GM12865 (cell line): Measurements from ENCODE around the gene PSMD10.
A peak's percentile ranks its signal among the peaks of the same experiment; 100 is the strongest.

Experiments
- DNase-seq: peaks from one replicate; pipeline ENCODE4 v3.0.0; 2010; ENCODE audit warnings: low read depth
- H3K4me3 ChIP-seq: 2 replicates; pipeline ENCODE4 v1.5.1; 2011; ENCODE audit warnings: mild to moderate bottlenecking, low read depth, low read length, control low read depth
- TF ChIP-seq, protein P1 (sequence below): IDR thresholded peaks from 2 replicates; pipeline ENCODE4 v1.5.1; 2011; ENCODE audit warnings: low read length, control low read depth, low read depth, inconsistent platforms; ENCODE audit not compliant: insufficient read depth; ENCODE audit errors: missing control alignments

PSMD10 gene, protein sequence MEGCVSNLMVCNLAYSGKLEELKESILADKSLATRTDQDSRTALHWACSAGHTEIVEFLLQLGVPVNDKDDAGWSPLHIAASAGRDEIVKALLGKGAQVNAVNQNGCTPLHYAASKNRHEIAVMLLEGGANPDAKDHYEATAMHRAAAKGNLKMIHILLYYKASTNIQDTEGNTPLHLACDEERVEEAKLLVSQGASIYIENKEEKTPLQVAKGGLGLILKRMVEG

DNA sequence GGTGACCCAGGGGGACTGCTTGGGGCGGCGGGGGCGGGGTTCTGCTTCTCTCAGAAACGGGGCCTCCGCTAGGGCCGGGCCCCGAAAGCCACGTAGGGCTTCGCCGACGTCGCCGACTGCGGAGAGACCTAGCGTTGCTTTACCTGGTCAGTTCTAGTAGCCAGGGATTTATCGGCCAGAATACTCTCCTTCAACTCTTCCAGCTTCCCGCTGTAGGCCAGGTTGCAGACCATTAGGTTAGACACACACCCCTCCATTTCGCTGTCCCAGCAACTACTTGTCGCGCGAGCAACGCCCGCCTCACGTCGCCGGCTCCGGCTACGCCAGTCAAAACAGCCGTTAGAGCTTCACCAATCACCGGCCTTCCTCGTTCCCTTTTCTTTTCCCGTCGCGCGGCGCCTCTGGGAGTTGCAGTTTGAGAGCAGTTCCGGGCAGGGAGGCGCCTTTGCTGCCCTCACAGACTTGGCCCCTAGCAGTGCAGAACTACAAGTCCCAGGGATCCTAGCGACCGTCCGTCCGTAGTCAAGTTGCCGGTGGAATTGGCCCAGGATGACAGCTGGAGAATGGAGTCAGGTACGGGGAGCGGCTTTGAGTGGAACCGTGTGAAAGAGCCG, at the start of gene PSMD10, which contains the start of gene ATG4A:
Gene PSMD10 (minus strand): TSS at position 279 of the 614 bp plus-strand sequence. CDS start 22 bp downstream, at position 257.
Gene ATG4A (plus strand): TSS at position 515 of the 614 bp plus-strand sequence. CDS start 49 bp downstream, at position 564.
- TF ChIP-seq, protein P1, sequence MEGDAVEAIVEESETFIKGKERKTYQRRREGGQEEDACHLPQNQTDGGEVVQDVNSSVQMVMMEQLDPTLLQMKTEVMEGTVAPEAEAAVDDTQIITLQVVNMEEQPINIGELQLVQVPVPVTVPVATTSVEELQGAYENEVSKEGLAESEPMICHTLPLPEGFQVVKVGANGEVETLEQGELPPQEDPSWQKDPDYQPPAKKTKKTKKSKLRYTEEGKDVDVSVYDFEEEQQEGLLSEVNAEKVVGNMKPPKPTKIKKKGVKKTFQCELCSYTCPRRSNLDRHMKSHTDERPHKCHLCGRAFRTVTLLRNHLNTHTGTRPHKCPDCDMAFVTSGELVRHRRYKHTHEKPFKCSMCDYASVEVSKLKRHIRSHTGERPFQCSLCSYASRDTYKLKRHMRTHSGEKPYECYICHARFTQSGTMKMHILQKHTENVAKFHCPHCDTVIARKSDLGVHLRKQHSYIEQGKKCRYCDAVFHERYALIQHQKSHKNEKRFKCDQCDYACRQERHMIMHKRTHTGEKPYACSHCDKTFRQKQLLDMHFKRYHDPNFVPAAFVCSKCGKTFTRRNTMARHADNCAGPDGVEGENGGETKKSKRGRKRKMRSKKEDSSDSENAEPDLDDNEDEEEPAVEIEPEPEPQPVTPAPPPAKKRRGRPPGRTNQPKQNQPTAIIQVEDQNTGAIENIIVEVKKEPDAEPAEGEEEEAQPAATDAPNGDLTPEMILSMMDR, result no peak

DNA sequence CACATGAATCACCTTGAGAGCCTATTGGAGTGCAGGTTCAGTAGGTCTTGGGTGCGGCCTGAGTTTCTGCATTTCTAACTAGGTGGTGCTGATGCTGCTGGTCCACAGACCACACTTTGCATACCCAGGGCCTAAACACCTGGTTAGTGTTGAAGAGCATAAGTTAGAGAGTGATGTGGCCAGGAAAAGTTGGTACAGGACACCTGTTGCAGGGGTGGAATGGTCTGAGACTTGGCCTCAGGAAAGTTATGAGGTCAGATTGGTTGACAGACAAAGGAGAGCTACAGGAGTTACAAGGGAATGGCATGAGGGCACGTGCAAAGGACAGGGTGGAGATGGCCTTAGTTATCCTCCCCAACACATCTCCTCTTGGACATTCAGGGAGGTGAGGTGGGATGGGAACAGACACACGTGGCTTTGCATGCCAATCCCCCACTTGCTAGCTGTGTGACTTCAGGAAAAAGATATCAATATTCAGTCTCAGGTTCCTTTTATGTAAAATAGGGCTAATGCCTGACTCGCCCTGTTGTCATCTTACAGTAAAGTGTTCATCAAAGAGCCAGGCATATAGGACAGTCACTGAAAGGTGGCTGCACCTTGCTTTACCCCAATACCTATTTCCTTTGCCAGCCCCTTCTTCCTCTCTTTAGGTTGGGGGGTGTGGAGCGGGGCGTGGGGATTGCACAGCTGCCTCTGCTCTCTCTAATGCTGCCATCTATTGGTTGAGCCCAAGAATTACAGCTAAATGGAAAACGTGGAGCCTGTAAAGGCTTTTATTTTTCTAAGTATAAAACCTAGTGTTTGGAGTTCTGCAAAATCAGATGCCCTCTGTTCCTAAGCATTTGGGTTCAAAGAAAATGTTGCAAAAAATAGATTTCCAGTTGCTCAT, 47.7 kb upstream of the PSMD10 start:
- peak; percentile 7 for DNase-seq
- TF ChIP-seq, protein P1, result peak; percentile 30
- no peak overlapping the region for H3K4me3 ChIP-seq

More for the DNA sequence above, at the start of gene PSMD10, which contains the start of gene ATG4A:
- H3K4me3 ChIP-seq, result peak within 1 kb of the TSS; percentile 84
- DNase-seq, result peak; percentile 95

DNA sequence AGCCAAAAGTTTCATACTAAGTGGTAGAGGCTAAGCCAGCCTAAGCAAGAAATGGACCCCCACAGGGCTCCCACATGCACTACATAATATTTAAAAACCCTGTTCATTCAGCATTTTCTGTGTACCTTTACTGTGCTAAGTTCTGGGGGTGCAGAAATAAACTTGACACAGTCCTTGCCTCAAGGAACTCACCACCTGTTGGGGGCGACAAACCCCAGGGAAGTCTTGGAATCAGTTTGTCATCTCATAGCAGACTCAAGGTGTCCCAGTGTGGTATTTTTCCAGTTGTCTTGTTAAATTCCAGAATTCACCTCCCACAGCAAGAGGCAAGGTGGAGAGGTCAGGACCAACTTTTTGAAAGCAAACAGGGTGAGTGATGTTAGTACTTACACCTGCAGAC, 43.4 kb upstream of the PSMD10 start:
- TF ChIP-seq, protein P1, result no peak
- DNase-seq, result no peak
- H3K4me3 ChIP-seq, result no peak overlapping the region

DNA sequence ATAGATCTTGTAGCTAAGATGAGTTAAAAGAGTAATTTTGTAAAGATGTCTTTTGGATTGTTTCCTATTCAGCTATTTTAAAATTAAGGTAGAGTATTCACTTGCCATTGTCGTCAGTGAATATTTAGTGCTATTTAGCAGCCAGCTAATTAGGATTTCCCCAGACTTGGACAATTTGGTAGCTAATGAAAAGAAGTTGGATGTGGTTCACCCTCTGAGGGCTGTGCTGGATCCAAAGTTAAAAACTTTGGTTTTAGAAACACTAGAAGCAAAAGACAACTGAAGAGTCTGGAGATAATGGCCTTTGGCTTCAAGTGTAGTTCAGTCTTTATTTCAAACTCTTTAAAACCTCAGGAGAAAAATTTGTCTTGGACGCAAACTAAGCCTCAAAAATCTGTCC, 41.5 kb upstream of the PSMD10 start:
- DNase-seq, result no peak
- no peak overlapping the region for H3K4me3 ChIP-seq
- TF ChIP-seq, protein P1, result no peak

DNA sequence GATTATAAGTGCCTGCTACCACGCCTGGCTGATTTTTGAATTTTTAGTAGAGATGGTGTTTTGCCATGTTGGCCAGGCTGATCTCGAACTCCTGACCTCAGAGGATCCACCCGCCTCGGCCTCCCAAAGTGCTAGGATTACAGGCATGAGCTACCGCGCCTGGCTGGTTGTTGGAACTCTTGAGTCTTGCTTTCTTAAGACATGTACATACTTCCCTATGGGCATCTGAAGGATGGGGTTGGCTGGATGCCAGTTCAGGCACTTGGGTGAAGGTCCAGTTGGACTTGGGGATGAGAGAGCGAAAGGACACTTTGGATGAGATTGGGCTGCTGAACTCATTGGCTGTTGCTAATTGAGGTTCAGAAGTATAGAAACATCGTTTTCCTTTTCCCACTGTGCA, 40.7 kb upstream of the PSMD10 start:
- H3K4me3 ChIP-seq, result no peak overlapping the region
- TF ChIP-seq, protein P1, result no peak
- no peak for DNase-seq

DNA sequence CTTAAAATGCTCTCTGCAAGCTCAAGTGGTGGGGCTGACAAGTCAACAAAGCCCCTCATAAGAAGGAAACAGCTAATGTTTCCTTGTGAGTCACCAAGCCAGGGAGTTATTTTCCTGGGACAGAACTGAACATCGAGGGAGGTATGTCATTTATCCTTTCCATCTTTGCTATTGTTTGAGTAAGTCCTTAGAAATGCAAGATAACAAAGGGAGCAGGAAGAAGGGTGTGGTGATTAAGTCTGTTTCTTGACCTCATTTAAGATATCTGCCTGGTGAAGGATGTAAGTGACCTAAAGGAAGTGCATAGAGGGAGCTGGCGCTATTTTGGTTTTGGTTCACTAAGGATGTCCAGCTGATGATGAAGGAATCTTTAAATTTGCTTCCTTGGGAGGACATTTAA, 40.1 kb upstream of the PSMD10 start:
- TF ChIP-seq, protein P1, result no peak
- no peak for DNase-seq
- H3K4me3 ChIP-seq, result no peak overlapping the region
